PC-9 (cell line): ENCODE results near the gene DIP2C. TPM values are rescaled to one million over a fixed set of nuclear protein-coding genes. Genes with fewer than 3 reads are reported as not detected.

ENCODE experiments used
- BruUV-seq: library from RNA; stranded (reverse); fragments of 400-500 nt; replicated peaks from 2 replicates; lab custom pipeline; 2021; lab: Mats Ljungman, UMichigan
- CTCF ChIA-PET: fragments of 300-600 bp; sonication (Branson Sonifier 250); formaldehyde crosslinking; loops from one replicate; lab custom pipeline; 2022; ENCODE audit warnings: antibody characterized with exemption; lab: Charles Lee
- POLR2A ChIA-PET: fragments of 300-600 bp; sonication (Branson Sonifier 250); formaldehyde crosslinking; loops from one replicate; lab custom pipeline; 2022; ENCODE audit warnings: antibody characterized with exemption; ENCODE audit not compliant: unreplicated experiment; lab: Charles Lee
- DNase-seq, 2 experiments: peaks; one replicate each; pipeline versions ENCODE4 v3.0.0 to v3.0.0-alpha.2; 2015 to 2022; ENCODE audit warnings: mixed read lengths in 1 of 2
- H2AFZ ChIP-seq: fragments of 200-600 bp; sonication (generic); 2 replicates; pipeline ENCODE4 v1.8.1; 2017; ENCODE audit warnings: antibody characterized with exemption
- H3F3A ChIP-seq: fragments of 200-600 bp; sonication (generic); 2 replicates; pipeline ENCODE4 v1.8.1; 2017; ENCODE audit warnings: antibody characterized with exemption, mild to moderate bottlenecking, low read depth; ENCODE audit not compliant: insufficient read depth
- H3K27ac ChIP-seq: fragments of 200-600 bp; sonication (generic); 2 replicates; pipeline ENCODE4 v1.6.1; 2016; ENCODE audit warnings: mixed run types
- H3K27me3 ChIP-seq: fragments of 200-600 bp; sonication (generic); 2 replicates; pipeline ENCODE4 v1.6.1; 2016; ENCODE audit warnings: low read depth, mixed run types; ENCODE audit not compliant: insufficient read depth
- H3K36me3 ChIP-seq: fragments of 200-600 bp; sonication (generic); 2 replicates; pipeline ENCODE4 v1.6.1; 2016; ENCODE audit warnings: low read depth, mixed run types
- H3K4me1 ChIP-seq: fragments of 200-600 bp; sonication (generic); replicated peaks from 2 replicates; pipeline ENCODE4 v1.6.1; 2016; ENCODE audit warnings: mixed run types; ENCODE audit not compliant: insufficient read depth
- H3K4me2 ChIP-seq: fragments of 200-600 bp; sonication (generic); 2 replicates; pipeline ENCODE4 v1.6.1; 2017; ENCODE audit warnings: mixed run types
- H3K4me3 ChIP-seq: fragments of 200-600 bp; sonication (generic); 2 replicates; pipeline ENCODE4 v1.6.1; 2016; ENCODE audit warnings: mixed run types
- H3K79me2 ChIP-seq: fragments of 200-600 bp; sonication (generic); 2 replicates; pipeline ENCODE4 v1.6.1; 2017; ENCODE audit warnings: low read depth, mixed run types
- H3K9me2 ChIP-seq: fragments of 200-600 bp; sonication (generic); 2 replicates; pipeline ENCODE4 v1.8.1; 2017; ENCODE audit warnings: mild to moderate bottlenecking; ENCODE audit not compliant: insufficient read depth
- H3K9me3 ChIP-seq: fragments of 200-600 bp; sonication (generic); 2 replicates; pipeline ENCODE4 v1.8.1; 2016; ENCODE audit warnings: low read depth; ENCODE audit not compliant: insufficient read depth
- H4K20me1 ChIP-seq: fragments of 200-600 bp; sonication (generic); 2 replicates; pipeline ENCODE4 v1.8.1; 2017; ENCODE audit not compliant: insufficient read depth
- EZH2 ChIP-seq: fragments of 200-600 bp; sonication (generic); IDR thresholded peaks from 2 replicates; pipeline ENCODE4 v1.8.0; 2017; ENCODE audit warnings: antibody characterized with exemption, low read depth
- intact Hi-C: fragments of 100-400 bp; cut with micrococcal nuclease; formaldehyde crosslinking; loops from one replicate; pipeline ENCODE4 v1.10.0; 2022; ENCODE audit not compliant: unreplicated experiment
- total RNA-seq: library from RNA; stranded (reverse); gene quantifications from 2 replicates; pipeline ENCODE4 v1.2.3, GENCODE V29; 2021
- TF ChIP-seq, protein P1 (sequence below): fragments of 200-600 bp; sonication (generic); conservative IDR thresholded peaks from 2 replicates; pipeline ENCODE4 v1.6.1; 2017; ENCODE audit warnings: mixed run types, antibody characterized with exemption, mild to moderate bottlenecking, moderate library complexity

DIP2C gene
- total RNA-seq, 1 experiment from 2014 or later: 0.83 TPM

DNA sequence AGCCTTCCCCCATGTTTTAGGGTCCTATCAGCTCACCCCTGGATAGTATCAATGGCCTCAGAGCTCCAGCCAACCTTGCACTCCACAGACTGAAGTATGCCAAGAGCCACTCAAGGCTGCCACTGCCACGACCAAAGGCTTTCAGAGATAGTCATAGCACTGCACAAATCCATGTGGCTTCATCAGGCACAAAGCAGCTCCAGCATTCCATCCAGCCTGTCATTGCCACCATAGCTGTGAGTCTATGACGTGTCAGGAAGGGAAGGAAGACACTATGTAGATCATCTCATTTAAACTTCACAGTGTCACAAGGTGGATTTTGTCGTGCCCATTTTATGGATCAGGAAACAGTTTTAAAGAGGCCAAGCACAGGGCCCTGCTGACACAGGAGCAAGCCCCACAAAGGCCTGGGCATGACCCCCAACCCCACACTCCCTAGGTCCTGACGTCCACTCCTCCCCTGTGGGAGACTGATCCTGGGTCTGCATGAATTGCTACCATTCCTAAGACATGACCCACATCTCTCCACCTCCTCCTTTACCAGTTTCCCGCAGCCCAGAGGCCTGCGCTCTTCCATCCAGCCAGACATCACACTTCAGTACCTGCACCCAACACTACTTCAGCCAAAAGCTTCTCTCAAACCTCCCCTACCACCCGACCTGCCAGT, 119.4 kb downstream of the DIP2C start:
- no peaks in the 10 kb centered on the region for H3K79me2 ChIP-seq
- TF ChIP-seq EZH2: no peak
- TF ChIP-seq, protein P1, sequence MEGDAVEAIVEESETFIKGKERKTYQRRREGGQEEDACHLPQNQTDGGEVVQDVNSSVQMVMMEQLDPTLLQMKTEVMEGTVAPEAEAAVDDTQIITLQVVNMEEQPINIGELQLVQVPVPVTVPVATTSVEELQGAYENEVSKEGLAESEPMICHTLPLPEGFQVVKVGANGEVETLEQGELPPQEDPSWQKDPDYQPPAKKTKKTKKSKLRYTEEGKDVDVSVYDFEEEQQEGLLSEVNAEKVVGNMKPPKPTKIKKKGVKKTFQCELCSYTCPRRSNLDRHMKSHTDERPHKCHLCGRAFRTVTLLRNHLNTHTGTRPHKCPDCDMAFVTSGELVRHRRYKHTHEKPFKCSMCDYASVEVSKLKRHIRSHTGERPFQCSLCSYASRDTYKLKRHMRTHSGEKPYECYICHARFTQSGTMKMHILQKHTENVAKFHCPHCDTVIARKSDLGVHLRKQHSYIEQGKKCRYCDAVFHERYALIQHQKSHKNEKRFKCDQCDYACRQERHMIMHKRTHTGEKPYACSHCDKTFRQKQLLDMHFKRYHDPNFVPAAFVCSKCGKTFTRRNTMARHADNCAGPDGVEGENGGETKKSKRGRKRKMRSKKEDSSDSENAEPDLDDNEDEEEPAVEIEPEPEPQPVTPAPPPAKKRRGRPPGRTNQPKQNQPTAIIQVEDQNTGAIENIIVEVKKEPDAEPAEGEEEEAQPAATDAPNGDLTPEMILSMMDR: no peak
- H3K27ac ChIP-seq: no peak overlapping the region
- H3K4me2 ChIP-seq: no peak overlapping the region
- DNase-seq: no peak
- H2AFZ ChIP-seq: no peak overlapping the region
- H3K4me1 ChIP-seq: no peaks in the 10 kb centered on the region
- no peak overlapping the region for H3K4me3 ChIP-seq
- H4K20me1 ChIP-seq: no peaks in the 10 kb centered on the region
- ChIA-PET CTCF (no interaction called here), POLR2A (no interaction called here)
- H3K36me3 ChIP-seq: no peaks in the 10 kb centered on the region
- peaks cover 73% of the 10 kb centered on the region for H3K27me3 ChIP-seq
- H3K9me2 ChIP-seq: no peaks in the 10 kb centered on the region
- intact Hi-C loops: no loop called here
- H3F3A ChIP-seq: no peaks in the 10 kb centered on the region
- BruUV-seq: no TSS peak
- no peaks in the 10 kb centered on the region for H3K9me3 ChIP-seq

DNA sequence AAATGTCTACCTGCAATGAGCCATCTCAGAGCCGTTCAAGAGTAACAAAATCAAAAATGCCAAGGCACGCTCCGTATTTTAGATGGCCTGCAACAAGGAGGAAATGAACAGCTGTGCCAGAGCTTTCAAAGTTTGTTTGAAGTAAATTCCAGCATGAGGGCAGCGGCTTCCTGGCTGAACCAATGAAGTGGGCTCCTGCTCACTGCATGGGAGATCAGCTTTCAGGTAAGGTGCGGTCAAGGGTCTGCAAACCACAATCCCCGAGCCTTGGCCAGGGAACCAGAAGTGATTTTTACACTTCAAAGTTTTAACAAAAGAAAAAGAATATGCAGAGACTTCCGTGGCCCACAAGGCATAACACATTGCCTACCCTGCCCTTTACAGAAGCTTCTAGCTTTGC, 120.6 kb downstream of the DIP2C start:
- Histone ChIP-seq H3K9me2 (no peaks in the 10 kb centered on the region), H3K9me3 (no peaks in the 10 kb centered on the region), H3K79me2 (no peaks in the 10 kb centered on the region), H4K20me1 (no peaks in the 10 kb centered on the region), H3K27me3 (peaks cover 73% of the 10 kb centered on the region), H3F3A (no peaks in the 10 kb centered on the region), H3K4me1 (no peaks in the 10 kb centered on the region), H3K4me2 (no peak overlapping the region), H3K36me3 (no peaks in the 10 kb centered on the region), H3K4me3 (no peak overlapping the region), H3K27ac (no peak overlapping the region), H2AFZ (no peak overlapping the region)
- ChIA-PET CTCF (no interaction called here), POLR2A (no interaction called here)
- DNase-seq: no peak
- TF ChIP-seq, protein P1: no peak
- TF ChIP-seq EZH2: no peak
- intact Hi-C loops: no loop called here
- BruUV-seq: no TSS peak

DNA sequence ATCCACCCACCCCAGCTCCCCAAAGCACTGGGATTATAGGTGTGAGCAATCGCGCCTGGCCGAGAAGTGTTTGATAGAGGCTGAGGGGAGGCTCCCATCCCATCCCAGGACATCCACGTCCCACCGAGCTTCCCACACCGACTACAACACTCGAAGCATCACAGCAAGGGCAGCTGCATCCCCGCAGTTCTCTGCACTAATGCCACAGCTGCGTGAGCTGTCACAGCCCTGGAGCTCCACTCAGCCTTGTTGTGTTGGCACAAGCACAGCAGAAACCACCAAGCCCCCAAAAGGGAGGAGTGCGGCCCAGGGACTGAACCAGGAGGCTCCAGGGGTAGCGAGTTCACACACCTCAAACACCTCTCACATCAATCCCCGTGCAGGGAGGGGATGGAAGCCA, 121.6 kb downstream of the DIP2C start:
- Histone ChIP-seq H2AFZ (no peak overlapping the region), H3K36me3 (no peaks in the 10 kb centered on the region), H3K9me3 (no peaks in the 10 kb centered on the region), H3K4me1 (no peaks in the 10 kb centered on the region), H4K20me1 (no peaks in the 10 kb centered on the region), H3K4me3 (no peak overlapping the region), H3K27me3 (peaks cover 72% of the 10 kb centered on the region), H3K79me2 (no peaks in the 10 kb centered on the region), H3K4me2 (no peak overlapping the region), H3K27ac (no peak overlapping the region), H3F3A (no peaks in the 10 kb centered on the region), H3K9me2 (no peaks in the 10 kb centered on the region)
- POLR2A ChIA-PET: no interaction called here
- TF ChIP-seq, protein P1: no peak
- CTCF ChIA-PET: no interaction called here
- no peak for DNase-seq
- no TSS peak for BruUV-seq
- intact Hi-C loops: no loop called here
